H7 (cell line): ENCODE data around the gene TOGARAM2. TPM values are rescaled to one million over a fixed set of nuclear protein-coding genes. Genes with fewer than 3 reads are reported as not detected.

ENCODE experiments used
- DNase-seq: peaks from one replicate; pipeline ENCODE4 v3.0.0; 2012
- H3K27me3 ChIP-seq: 2 replicates; pipeline ENCODE4 v1.6.0; 2011; ENCODE audit warnings: mild to moderate bottlenecking, low read length; ENCODE audit not compliant: control insufficient read depth, insufficient read depth
- H3K36me3 ChIP-seq: replicated peaks from 2 replicates; pipeline ENCODE4 v1.5.1; 2011; ENCODE audit warnings: low read length; ENCODE audit not compliant: control insufficient read depth, insufficient read depth
- H3K4me3 ChIP-seq: 2 replicates; pipeline ENCODE4 v1.5.1; 2011; ENCODE audit warnings: low read depth, mild to moderate bottlenecking, control low read depth, low read length, moderate library complexity; ENCODE audit not compliant: insufficient read depth
- total RNA-seq: library from RNA; depleted of rRNA; stranded (reverse); fragments of >200 nt; shearing (Covaris generic); gene quantifications from 2 replicates; pipeline ENCODE4 v1.2.3, GENCODE V29; 2014

TOGARAM2 gene
- total RNA-seq, 1 experiment from 2014 or later: 0.21 TPM

GRCh38 chr2:29000481-29000880, 19.4 kb downstream of the TOGARAM2 start:
- DNase-seq: no peak
- Histone ChIP-seq H3K36me3 (no peaks in the 10 kb centered on the region), H3K27me3 (no peaks in the 10 kb centered on the region), H3K4me3 (no peak overlapping the region)

- no peaks in the 10 kb centered on the region for H3K27me3 ChIP-seq
- no peak for DNase-seq
- no peaks in the 10 kb centered on the region for H3K36me3 ChIP-seq
- no peak overlapping the region for H3K4me3 ChIP-seq
These were observed 19.9 kb downstream of the TOGARAM2 start for GRCh38 chr2:29000956-29001355.

- no peak for DNase-seq
- H3K4me3 ChIP-seq: no peak overlapping the region
These were observed 20.7 kb downstream of the TOGARAM2 start for GRCh38 chr2:29001806-29002205.

GRCh38 chr2:29004755-29005154, 23.7 kb downstream of the TOGARAM2 start:
- Histone ChIP-seq H3K36me3 (no peaks in the 10 kb centered on the region), H3K27me3 (no peaks in the 10 kb centered on the region), H3K4me3 (no peak overlapping the region)
- DNase-seq: no peak

More at GRCh38 chr2:29001806-29002205, 20.7 kb downstream of the TOGARAM2 start:
- no peaks in the 10 kb centered on the region for H3K27me3 ChIP-seq
- H3K36me3 ChIP-seq: no peaks in the 10 kb centered on the region

GRCh38 chr2:29005331-29005730, 24.2 kb downstream of the TOGARAM2 start:
- Histone ChIP-seq H3K27me3 (no peaks in the 10 kb centered on the region), H3K36me3 (no peaks in the 10 kb centered on the region), H3K4me3 (no peak overlapping the region)
- DNase-seq: no peak

- no peaks in the 10 kb centered on the region for H3K27me3 ChIP-seq
- DNase-seq: no peak
- no peak overlapping the region for H3K4me3 ChIP-seq
- no peaks in the 10 kb centered on the region for H3K36me3 ChIP-seq
These were observed 25.2 kb downstream of the TOGARAM2 start for GRCh38 chr2:29006092-29006979.

GRCh38 chr2:29006980-29007301, 25.8 kb downstream of the TOGARAM2 start:
- Histone ChIP-seq H3K4me3 (no peak overlapping the region), H3K36me3 (no peaks in the 10 kb centered on the region), H3K27me3 (no peaks in the 10 kb centered on the region)
- DNase-seq: no peak

- Histone ChIP-seq H3K27me3 (no peaks in the 10 kb centered on the region), H3K4me3 (no peak overlapping the region), H3K36me3 (no peaks in the 10 kb centered on the region)
- DNase-seq: no peak
These were observed 28.2 kb downstream of the TOGARAM2 start for GRCh38 chr2:29009270-29009669.

- H3K27me3 ChIP-seq: no peaks in the 10 kb centered on the region
- H3K36me3 ChIP-seq: no peaks in the 10 kb centered on the region
- H3K4me3 ChIP-seq: no peak overlapping the region
- no peak for DNase-seq
These were observed 28.9 kb downstream of the TOGARAM2 start for GRCh38 chr2:29009711-29010677.

- peak; percentile 68 for DNase-seq
- no peak overlapping the region for H3K4me3 ChIP-seq
- H3K36me3 ChIP-seq: no peaks in the 10 kb centered on the region
- H3K27me3 ChIP-seq: no peaks in the 10 kb centered on the region
These were observed 29.8 kb downstream of the TOGARAM2 start for GRCh38 chr2:29010946-29011345.

GRCh38 chr2:29011418-29012060, 30.4 kb downstream of the TOGARAM2 start:
- no peaks in the 10 kb centered on the region for H3K36me3 ChIP-seq
- H3K27me3 ChIP-seq: no peaks in the 10 kb centered on the region
- peak; percentile 57 for DNase-seq
- no peak overlapping the region for H3K4me3 ChIP-seq

- no peak overlapping the region for H3K4me3 ChIP-seq
- H3K36me3 ChIP-seq: no peaks in the 10 kb centered on the region
- H3K27me3 ChIP-seq: no peaks in the 10 kb centered on the region
- no peak for DNase-seq
These were observed 31.1 kb downstream of the TOGARAM2 start for GRCh38 chr2:29012211-29012681.

GRCh38 chr2:29013057-29013780, 32.1 kb downstream of the TOGARAM2 start:
- no peak overlapping the region for H3K4me3 ChIP-seq
- no peaks in the 10 kb centered on the region for H3K27me3 ChIP-seq
- H3K36me3 ChIP-seq: no peaks in the 10 kb centered on the region
- DNase-seq: no peak

- Histone ChIP-seq H3K36me3 (no peaks in the 10 kb centered on the region), H3K4me3 (no peak overlapping the region), H3K27me3 (no peaks in the 10 kb centered on the region)
- no peak for DNase-seq
These were observed 33.2 kb downstream of the TOGARAM2 start for GRCh38 chr2:29014331-29014730.
